HG02623 (cell line): ENCODE data around the gene PTPN22.

Experiments used
- ATAC-seq: cut with Tn5 transposase; IDR thresholded peaks from one replicate; pipeline ENCODE4 v1.9.1; 2021; ENCODE audit warnings: moderate library complexity; ENCODE audit not compliant: unreplicated experiment

The PTPN22 gene

DNA sequence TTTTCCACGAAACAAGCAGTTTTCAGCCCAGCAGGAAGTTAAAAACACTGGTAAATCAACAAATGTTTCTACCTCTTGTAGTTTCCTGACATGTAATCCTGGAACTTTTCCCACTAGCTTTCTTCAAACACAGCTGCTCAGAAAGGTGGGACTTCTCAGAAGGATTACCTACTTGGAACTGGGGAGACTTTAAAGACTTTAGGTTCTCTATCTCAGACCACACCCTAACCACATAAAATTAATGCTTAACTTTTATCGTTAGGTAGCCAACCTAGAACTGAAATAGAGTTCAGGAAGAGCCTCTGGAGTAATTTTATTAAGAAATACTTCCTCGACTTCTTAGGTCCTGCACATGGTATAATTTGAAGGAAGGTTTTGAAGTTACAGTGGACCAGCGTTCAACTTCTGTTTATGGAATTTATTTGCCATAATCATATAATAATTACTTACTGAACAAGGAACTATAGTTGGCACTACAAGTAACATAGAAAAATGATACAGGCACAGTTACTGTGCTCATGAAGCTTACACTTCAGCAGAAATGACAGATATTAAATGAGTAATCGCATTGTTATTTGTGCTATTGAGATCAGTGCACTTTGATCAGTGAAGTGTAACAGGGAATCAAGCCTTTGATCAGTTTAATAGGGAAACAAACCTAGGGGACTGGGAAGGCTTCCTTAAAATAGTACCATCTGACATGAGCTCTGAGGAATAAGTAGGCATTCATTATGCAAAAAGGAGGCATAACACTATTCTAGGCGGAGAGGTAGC, 16.1 kb upstream of the PTPN22 start, which contains the start of gene BCL2L15:
Gene BCL2L15 (minus strand): TSS at position 180 of the 774 bp plus-strand sequence. CDS start 206 bp downstream, outside the sequence.
- no peak for ATAC-seq

DNA sequence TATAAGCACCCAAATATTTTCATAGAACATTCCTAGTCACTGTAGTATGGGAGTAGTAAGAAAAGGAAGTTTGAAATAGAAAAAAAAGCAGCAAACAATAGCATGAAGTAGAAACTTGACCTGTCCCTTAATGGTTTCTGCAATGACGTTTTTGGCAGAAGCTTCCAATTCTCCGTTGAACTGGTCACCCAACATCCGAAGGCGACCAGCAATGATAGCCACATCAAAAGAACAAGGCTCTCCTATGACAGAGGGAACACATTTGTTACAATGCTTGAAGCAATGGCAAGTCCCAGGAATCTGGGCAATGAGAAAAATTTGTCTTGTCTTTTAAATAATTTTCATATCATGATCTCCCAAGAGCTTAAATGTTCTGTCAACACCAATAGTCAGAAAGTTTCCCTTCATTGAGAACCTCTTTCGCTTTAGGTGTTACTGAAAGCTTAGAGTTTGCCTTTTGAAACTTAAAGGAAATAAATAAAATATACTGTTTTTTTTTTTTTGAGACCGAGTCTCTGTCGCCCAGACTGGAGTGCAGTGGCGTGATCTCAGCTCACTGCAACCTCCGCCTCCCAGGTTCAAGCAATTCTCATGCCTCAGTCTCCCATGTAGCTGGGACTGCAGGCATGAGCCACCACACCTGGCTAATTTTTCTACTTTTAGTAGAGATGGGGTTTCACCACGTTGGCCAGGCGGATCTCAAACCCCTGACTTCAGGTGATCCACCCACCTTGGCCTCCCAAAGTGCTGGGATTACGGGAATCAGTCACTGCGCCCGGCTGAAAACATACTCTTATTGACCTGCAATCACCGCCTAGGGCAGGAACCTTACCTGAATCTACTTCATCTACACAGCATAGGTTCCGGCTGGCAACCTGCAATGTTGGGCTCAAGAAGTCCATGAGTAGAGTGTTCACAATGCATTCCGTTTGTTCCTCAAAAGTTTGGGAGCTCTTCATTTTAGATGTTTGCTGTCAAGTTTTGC, 15.2 kb upstream of the PTPN22 start:
- no peak for ATAC-seq

DNA sequence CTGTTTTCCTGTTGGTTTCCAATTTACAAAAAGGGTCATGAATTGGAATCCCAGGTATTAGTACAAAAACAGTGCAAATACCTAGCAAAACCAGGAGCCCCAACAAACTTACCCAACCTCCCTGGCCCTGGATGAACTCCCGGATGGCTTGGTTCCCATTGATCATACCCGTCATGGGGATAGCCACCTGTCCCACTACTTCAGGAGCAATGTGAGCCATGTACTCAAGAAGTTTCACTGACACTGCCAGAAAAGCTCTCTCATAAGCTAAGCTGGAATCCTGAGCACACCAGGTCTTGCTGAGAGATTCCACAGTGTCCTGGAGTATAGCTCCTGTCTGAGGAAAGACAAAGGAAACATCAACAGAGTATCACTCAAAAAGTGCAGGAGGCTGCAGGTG, 10.1 kb upstream of the PTPN22 start:
- no peak for ATAC-seq

DNA sequence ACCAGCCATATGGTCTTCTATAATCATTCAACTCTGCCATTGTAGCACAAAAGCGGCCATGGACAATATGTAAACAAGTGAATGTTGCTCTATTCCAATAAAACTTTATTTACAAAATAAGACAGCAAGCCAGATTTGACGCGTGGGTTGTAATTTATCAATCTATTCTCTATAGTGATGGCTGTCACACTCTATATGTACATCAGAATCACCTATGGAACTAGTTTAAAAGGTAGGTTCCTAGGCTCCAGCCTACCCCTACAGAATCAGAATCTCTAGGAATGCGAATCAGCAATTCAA, 8.2 kb upstream of the PTPN22 start:
- ATAC-seq = no peak

DNA sequence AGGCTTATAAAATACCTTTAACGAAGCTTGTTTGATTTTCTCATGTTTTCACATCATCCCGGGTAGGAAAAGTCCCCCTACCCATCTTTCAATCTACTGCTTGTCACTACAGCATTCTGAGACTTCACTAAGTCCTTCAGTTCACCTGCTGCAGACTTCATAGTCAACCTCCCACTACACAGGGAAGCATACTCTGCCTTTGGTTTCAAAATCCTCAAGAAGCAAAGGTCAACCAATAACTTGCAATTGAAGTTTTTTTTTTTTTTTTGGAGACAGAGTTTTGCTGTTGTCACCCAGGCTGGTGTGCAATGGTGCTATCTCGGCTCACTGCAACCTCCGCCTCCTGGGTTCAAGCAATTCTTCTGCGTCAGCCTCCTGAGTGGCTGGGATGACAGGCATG, 4.7 kb upstream of the PTPN22 start:
- ATAC-seq = no peak

DNA sequence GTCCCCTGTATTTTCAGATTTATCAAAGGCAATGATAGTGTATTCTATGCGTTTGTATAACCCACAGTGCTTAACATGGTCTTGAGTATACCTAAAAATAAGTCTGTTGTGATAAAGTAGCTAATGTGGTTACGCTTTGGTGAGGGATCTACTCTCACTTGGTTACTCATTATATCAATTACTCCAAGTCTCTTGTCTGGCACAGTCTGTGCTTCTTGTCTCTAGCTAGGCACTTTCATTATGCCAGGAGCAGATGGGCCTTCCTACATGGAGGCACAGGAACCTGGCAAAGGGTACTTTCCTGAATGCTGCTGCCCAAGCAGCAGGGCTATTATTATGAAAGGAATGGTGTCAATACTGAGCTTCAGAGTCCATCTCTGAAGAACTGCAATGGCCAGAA, 4.2 kb upstream of the PTPN22 start:
- no peak for ATAC-seq

DNA sequence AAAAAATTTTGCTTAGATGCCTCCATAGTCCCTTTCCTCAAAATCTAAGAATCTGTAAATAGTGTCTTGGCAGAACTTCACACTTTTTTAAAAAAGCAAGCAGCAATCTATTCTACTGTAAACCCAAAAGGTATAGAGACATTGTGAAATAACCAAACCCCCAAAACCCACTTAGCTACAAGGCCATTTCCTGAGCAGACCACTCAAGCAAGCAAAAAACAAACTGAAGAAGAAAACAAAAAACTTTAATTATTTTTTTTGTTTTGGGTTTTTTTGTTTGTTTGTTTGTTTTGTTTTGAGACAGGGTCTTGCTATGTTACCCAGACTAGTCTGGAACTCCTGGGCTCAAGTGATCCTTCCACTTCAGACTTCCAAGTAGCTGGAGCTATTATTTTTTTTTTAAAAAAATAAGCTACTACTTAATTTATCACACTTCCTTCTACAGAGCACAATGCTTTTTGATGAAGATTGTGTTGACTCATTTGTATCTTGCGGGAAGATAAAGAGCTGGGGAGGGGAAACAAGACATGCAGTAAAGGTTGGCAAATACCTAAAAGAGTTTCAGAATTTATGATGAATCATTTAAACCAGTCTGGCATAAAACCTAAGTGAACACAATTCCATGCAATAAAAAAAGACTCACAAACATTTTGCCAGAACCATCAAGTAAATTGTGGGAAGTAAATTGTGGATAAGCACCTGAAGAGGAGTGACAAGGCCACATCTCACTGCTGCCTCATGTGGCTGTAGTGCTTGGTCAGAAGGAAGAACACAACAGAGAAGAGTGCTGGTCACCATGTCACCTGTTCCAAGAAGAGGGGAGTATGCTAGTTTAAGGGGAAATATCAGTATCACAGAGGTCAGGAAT, 2.7 kb upstream of the PTPN22 start:
- ATAC-seq = no peak

DNA sequence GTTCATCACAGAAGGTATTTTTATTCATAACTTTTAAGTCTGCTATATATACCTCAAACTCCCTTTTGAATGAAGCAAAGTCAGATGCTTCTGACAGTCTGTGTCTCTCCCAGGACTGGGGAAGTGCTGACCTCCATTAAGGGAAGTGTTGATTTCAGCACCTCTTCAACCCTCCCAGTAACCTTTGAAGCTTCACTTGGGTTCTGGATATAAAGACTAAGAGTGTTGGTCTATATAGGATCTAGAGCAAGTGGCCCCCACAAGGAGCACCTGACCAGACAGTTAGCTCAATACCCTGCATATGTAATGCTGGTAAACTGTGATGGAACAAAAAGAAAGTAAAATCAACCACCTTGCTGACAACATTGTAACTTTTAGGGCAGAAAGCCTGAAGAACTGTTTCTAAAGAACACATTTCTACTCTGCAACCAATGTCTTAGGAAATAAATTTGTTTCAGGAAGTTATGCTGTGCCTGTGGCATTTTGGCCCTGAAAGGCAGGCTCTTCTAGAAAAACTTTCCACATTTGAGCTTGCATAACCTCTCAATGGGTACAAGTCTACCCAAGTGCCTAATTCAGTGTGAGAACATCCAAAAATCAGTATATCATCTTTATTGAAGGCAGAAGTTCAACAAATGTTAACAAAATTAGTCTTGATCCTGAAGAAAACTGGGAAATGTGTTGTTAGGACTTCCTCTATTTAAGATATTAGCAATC, 865 bp upstream of the PTPN22 start:
- peak; percentile 6 for ATAC-seq

DNA sequence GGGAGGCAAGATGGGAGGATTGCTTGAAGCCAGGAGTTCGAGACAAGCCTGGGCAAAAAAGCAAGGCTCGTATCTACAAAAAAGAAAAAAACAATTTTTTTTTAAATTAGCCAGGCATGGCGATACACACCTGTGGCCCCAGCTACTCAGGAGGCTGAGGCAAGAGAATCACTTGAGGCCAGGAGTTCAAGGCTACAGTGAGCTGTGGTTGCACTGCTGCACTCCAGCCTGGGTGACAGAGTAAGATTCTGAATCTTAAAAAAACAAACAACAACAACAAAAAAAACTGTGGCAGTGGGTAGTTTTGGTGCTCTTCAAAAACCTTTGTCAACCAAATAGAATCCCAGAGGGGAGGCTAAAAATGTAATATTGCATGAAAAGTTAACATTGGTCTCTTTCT, 734 bp downstream of the PTPN22 start:
- ATAC-seq = no peak

DNA sequence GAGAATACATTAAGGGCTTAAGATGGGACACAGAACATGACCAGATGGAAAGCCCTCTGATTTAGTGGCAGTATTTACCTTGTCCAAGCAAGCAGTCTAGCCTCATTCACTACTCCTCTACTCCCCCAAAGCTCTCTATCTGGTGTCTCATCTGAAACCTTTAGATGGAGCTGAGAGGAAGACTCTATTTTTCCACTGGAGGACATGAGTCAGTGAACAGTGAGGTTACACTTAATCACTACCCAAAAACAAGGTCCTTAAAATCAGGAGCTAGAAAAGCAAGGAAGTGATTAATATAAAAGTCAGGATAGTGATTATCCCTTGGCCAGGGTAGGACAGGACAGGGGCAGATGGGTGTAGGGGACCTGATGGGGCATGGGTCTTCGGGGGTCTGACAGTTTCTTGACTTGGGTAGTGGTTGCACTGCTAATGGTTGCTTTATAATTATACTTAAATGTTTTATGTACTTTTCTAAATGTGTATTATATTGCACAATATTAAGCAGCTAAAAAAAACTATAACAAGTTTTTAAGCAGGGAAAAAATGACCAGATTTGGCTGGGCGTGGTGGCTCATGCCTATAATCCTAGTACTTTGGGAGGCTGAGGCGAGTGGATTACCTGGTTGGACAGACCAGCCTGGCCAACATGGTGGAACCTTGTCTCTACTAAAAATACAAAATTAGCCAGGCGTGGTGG, 3.0 kb downstream of the PTPN22 start:
- no peak for ATAC-seq

DNA sequence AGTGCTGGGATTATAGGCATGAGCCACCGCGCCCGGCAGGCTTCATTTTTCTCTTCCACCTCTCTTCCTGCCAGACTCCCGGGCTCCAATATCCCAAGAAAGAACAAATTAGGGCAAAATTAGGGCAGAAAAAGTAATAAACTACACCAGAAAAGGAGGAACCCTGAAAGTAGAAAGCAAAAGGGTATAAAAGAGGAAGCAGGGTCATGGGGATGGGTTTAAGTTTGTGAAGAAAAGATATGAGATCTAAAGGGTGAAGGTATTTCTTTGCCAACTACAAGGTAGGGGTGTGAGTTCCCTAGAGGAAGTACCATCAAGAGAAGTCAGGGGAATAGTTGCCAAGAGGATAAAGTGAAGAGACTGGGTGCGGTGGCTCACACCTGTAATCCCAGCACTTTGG, 9.9 kb downstream of the PTPN22 start:
- no peak for ATAC-seq

DNA sequence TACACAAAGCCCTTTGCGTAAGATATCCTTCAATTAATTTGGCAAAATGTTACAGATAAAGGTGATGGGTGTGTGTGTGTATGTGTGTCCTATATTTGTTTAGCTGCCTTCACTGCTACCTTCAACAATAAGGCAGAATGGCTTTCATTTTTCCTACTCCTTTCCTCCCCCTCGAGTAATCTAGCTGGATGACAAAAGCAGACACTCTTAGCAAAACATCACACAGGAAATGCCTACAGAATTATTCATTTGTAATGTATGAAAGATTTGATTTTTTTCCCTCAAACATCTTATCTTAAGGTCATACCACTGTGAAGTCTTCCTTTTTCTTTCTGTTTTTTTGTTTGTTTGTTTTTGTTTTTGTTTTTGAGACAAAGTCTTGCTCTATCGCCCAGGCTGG, 10.6 kb downstream of the PTPN22 start:
- ATAC-seq = no peak

DNA sequence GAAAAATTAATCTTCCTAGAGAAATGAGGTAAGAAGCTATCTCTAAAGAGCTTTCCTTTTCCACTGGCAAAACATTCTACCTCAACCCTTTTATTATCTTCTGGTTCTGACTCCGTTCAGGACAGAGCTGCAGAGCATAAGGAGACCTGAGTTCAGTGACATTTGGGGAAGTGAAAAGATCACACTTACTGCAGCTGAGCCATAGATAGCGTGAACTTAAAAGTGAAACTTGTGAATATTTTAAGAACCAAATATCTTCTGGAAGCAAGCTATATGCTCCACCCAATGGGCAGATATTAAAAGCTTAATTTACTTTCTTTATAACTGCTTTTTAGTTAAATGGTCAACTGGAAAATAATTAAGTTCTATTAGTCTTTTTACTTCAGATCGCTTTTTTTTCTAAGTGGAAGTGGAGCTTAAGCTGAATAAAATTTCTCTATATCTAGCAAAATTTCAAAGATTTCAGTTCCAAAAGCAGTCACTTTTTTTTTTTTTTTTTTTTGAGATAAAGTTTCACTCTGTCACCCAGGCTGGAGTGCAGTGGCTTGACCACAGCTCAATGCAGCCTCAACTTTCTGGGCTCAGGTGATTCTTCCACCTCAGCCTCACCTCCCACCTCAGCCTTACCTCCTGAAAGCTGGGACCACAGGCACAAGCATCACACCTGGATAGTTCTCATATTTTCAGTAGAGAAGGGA, 11.9 kb downstream of the PTPN22 start:
- ATAC-seq = peak; percentile 91

DNA sequence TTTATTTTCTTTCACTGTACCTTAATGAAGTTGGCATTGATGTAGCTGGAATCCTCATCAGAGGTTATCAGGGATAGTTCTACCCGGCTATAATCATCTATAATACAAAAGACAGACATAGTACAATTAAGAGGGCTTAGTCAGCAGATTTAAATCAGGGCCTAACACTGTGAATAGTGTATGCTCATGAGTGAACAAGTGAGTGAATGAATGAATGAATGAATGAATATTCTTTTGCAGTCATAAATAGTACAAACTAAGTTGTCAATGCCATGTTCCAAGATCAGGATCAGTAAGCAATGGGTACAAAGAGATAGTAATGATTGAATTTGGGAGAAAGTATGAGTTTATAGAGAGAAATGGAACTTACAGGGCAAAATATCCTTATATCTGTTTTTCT, 12.5 kb downstream of the PTPN22 start:
- no peak for ATAC-seq

DNA sequence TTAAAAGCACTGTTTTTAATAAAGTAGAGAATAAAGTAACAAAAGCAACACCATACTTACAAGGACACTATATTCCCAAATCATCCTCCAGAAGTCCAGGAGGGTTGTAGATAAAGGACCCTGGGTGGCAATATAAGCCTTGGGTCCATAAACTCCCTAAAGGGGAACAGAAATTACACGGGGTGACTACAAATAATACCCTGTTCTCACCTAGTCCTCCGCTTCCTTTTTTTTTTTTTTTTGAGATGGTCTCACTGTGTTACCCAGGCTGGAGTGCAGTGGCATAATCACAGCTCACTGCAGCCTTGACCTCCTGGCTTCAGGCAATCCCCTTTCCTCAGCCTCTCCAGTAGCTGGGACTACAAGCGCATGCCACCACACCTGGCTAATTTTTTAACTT, 13.1 kb downstream of the PTPN22 start:
- ATAC-seq = no peak

DNA sequence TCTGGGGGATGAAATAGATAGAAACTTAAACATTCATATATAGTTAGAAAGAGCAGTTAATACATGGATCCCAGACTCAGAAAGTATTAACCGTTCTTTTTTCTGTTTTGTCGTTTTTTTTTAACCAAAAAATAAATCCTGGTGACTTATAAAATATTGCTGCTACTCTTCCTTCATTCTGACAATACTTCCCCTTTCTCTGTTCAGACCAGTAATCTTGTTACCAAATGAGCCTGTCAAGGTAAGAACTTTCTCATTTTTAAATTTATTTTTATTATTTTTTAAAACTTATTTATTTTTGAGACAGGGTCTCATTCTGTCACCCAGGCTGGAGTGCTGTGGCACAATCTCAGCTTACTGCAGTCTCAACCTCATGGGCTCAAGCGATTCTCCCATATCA, 13.7 kb downstream of the PTPN22 start:
- no peak for ATAC-seq

DNA sequence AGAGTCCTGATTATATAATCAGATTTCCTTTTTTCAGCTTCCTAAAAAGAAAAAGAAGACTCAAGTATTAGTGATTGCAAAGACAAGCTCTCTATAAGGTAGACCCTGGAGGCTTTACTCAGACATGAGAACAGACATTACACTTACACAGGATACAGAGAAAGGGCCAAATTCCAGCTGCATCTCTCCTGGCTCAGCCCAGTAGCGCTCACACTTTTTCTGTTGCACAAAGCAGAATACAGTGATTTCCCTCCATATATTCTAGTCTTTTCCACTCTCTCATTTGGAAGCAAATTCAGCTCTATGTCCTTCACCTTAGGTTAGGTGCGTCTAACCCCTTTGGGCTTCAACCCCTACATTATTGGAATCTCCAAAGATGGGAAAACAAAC, 15.1 kb downstream of the PTPN22 start:
- ATAC-seq = no peak

DNA sequence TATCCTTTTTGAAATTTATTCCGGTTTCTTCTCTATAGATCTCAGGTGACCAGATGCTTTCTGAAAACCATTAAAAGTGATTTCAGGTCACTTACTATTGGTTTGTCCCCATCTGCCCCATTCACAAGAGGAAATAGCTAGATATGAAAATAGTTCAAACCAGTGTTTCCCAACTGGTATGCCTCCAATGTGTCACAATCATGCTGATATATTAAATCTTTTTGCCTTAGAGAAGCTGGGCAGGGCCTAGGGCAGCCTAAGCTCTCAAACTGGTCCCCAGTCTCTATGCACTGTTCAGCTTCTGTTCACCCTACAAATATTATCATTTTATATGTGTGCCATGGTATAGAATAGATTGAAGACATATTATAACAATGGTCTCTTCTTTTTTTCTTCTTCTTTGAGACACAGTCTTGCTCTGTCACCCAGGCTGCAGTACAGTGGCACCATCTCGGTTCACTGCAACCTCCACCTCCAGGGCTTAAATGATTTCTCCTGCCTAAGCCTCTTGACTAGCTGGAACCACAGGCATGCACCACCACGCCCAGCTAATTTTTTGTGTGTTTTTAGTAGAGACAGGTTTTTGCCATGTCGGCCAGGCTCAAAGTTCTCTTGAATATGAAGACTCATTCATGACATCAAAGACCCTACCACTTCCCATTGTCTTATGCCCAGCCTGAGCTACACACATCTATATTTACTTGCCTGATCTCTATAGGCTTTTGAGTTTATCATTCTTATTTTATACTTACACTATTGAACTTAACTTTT, 15.7 kb downstream of the PTPN22 start:
- no peak for ATAC-seq

DNA sequence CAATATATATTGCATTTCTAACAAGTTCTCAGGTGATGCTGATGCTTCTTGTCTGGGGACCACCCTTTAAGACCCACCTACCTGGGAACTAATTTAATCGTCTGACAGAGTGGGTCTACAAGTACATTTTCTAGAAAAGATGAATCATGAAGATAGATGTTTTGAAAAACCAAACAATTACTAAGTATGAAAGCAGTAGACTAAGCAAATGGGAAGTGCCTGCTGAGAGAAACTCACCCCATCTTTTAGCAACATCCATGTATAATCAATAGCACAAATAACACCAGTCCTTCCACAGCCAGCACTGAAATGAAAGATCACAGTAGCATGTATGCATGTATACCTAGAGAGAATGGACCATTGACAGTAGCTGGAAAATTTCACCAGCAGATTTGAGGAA, 17.3 kb downstream of the PTPN22 start:
- no peak for ATAC-seq
